Activated T-helper 1 cell treated with Interleukin-2 at 50 U/mL for 16 hours (primary cell): ENCODE measurements around the gene INAFM1.

Experiments
- DNase-seq: peaks from one replicate; pipeline ENCODE4 v3.0.0-alpha.2; 2020; ENCODE audit warnings: low read depth

The INAFM1 gene

GRCh38 chr19:47274071-47274890, at the start of gene INAFM1:
TSS of gene INAFM1 (plus strand) at chr19:47274885. CDS start at chr19:47274920, 35 bp downstream.
- peak; percentile 100 for DNase-seq

GRCh38 chr19:47225746-47226425, 48.8 kb upstream of the INAFM1 start:
- DNase-seq: peak; percentile 82

GRCh38 chr19:47226426-47227351, 48.0 kb upstream of the INAFM1 start:
- DNase-seq: no peak

GRCh38 chr19:47227352-47228167, 47.1 kb upstream of the INAFM1 start:
- DNase-seq: no peak

GRCh38 chr19:47228168-47228936, 46.3 kb upstream of the INAFM1 start:
- DNase-seq: no peak

- DNase-seq: no peak
Observed at GRCh38 chr19:47228937-47229675, 45.6 kb upstream of the INAFM1 start.

- DNase-seq: no peak
Observed at GRCh38 chr19:47229676-47230053, 45.0 kb upstream of the INAFM1 start.

- DNase-seq: peak; percentile 75
Observed at GRCh38 chr19:47230054-47230920, 44.4 kb upstream of the INAFM1 start.

- DNase-seq: no peak
Observed at GRCh38 chr19:47230921-47231214, 43.8 kb upstream of the INAFM1 start, which contains the start of gene BBC3. TSS of gene BBC3 (minus strand) at chr19:47231199. CDS start at chr19:47228431, 2,768 bp downstream.

GRCh38 chr19:47231215-47232054, 43.2 kb upstream of the INAFM1 start:
- peak; percentile 86 for DNase-seq

- DNase-seq: no peak
Observed at GRCh38 chr19:47232422-47233211, 42.1 kb upstream of the INAFM1 start.

GRCh38 chr19:47236072-47236675, 38.5 kb upstream of the INAFM1 start:
- DNase-seq: no peak

GRCh38 chr19:47239152-47239551, 35.5 kb upstream of the INAFM1 start:
- DNase-seq: no peak

- DNase-seq: peak; percentile 53
Observed at GRCh38 chr19:47239610-47240296, 34.9 kb upstream of the INAFM1 start.

GRCh38 chr19:47240556-47240955, 34.1 kb upstream of the INAFM1 start:
- no peak for DNase-seq
